HG03175 (cell line): ENCODE measurements around the gene RETREG3.
"Not testable (repeated sequence)": the region's sequence is repeated elsewhere in the genome, so short reads cannot be mapped to it uniquely, and the experiment has no call there.

Source experiments
- ATAC-seq: cut with Tn5 transposase; IDR thresholded peaks from one replicate; pipeline ENCODE4 v1.9.1; 2021; ENCODE audit warnings: mild to moderate bottlenecking, moderate library complexity; ENCODE audit not compliant: unreplicated experiment

RETREG3 gene

GRCh38 chr17:42574463-42574862 lies 34.7 kb downstream of the RETREG3 start:
- no peak for ATAC-seq

- no peak for ATAC-seq
Observed at GRCh38 chr17:42573095-42573494, 36.1 kb downstream of the RETREG3 start.

- no peak for ATAC-seq
Observed at GRCh38 chr17:42571435-42572225, 37.5 kb downstream of the RETREG3 start.

GRCh38 chr17:42568341-42569111 lies 40.6 kb downstream of the RETREG3 start:
- ATAC-seq = no peak

- peak; percentile 64 for ATAC-seq
Observed at GRCh38 chr17:42566883-42567573, 42.1 kb downstream of the RETREG3 start, which contains the start of gene MLX. Gene MLX (plus strand): TSS chr17:42567100. CDS start chr17:42567125, 25 bp downstream.

GRCh38 chr17:42566215-42566882 lies 42.8 kb downstream of the RETREG3 start:
- ATAC-seq = no peak

GRCh38 chr17:42565523-42566214 lies 43.5 kb downstream of the RETREG3 start:
- ATAC-seq = no peak

GRCh38 chr17:42564815-42565522 lies 44.2 kb downstream of the RETREG3 start:
- ATAC-seq = no peak

- ATAC-seq = no peak
Observed at GRCh38 chr17:42563950-42564349, 45.2 kb downstream of the RETREG3 start.

- no peak for ATAC-seq
Observed at GRCh38 chr17:42563543-42563942, 45.6 kb downstream of the RETREG3 start.

- no peak for ATAC-seq
Observed at GRCh38 chr17:42563143-42563509, 46.0 kb downstream of the RETREG3 start.

GRCh38 chr17:42562388-42563142 lies 46.6 kb downstream of the RETREG3 start:
- ATAC-seq = no peak

- ATAC-seq = peak; percentile 67
Observed at GRCh38 chr17:42561897-42562387, 47.2 kb downstream of the RETREG3 start, which contains the start of gene COASY. Gene COASY (plus strand): TSS chr17:42562148. CDS start chr17:42562623, 475 bp downstream.

GRCh38 chr17:42560246-42560645 lies 48.9 kb downstream of the RETREG3 start:
- no peak for ATAC-seq

- no peak for ATAC-seq
Observed at GRCh38 chr17:42559075-42559474, 50.1 kb downstream of the RETREG3 start.

GRCh38 chr17:42555961-42556617 lies 53.1 kb downstream of the RETREG3 start:
- not testable (repeated sequence) for ATAC-seq

- ATAC-seq = no peak
Observed at GRCh38 chr17:42555122-42555622, 54.0 kb downstream of the RETREG3 start.
